ENCODE results near the gene AFF3. TPM values are rescaled to one million over a fixed set of nuclear protein-coding genes. Genes with fewer than 3 reads are reported as not detected.

AFF3 gene
- total RNA-seq, 1 experiment from 2014 or later, result 0.05 TPM

DNA sequence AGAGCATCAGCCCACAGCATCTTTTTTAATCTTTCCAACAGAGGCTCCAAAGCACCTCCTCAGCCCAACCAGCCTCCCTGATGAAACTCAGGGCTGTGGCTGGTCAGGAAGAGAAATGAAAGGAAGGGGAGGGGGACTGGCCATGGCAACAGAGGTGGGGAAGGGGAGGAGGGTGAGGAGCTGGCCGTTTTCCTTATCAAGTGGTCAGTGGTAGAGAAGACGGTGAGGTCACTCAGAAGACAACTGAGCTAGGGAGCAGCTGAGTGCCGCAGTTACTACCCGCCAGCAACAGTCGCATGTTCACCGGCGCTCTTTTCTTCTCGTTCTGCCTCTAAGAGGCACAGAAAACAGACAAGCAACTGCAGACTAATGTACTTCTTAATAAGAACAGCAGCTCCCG, 97.4 kb downstream of the AFF3 start:
- H3K27ac Mint-ChIP-seq (ENCODE audit: unreplicated experiment), result no peak overlapping the region
- DNase-seq, result no peak
- no peaks in the 10 kb centered on the region for H3K36me3 Mint-ChIP-seq (ENCODE audit: insufficient read depth, unreplicated experiment)
- no peaks in the 10 kb centered on the region for H3K9me3 Mint-ChIP-seq (ENCODE audit: unreplicated experiment)
- TF ChIP-seq, protein P1, sequence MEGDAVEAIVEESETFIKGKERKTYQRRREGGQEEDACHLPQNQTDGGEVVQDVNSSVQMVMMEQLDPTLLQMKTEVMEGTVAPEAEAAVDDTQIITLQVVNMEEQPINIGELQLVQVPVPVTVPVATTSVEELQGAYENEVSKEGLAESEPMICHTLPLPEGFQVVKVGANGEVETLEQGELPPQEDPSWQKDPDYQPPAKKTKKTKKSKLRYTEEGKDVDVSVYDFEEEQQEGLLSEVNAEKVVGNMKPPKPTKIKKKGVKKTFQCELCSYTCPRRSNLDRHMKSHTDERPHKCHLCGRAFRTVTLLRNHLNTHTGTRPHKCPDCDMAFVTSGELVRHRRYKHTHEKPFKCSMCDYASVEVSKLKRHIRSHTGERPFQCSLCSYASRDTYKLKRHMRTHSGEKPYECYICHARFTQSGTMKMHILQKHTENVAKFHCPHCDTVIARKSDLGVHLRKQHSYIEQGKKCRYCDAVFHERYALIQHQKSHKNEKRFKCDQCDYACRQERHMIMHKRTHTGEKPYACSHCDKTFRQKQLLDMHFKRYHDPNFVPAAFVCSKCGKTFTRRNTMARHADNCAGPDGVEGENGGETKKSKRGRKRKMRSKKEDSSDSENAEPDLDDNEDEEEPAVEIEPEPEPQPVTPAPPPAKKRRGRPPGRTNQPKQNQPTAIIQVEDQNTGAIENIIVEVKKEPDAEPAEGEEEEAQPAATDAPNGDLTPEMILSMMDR (IDR thresholded peaks at IDR 0.05; ENCODE audit: insufficient read depth in 1 of 2, low read depth in 1 of 2, low read length in 1 of 2, severe bottlenecking in 1 of 2, unreplicated experiment in 1 of 2), result no peak
- H3K4me3 Mint-ChIP-seq (ENCODE audit: unreplicated experiment), result no peak overlapping the region
- peaks cover 20% of the 10 kb centered on the region for H3K27me3 Mint-ChIP-seq (ENCODE audit: insufficient read depth, unreplicated experiment)
- BruUV-seq (replicated peaks), result no TSS peak
- H3K4me1 Mint-ChIP-seq (ENCODE audit: low read depth, unreplicated experiment), result no peaks in the 10 kb centered on the region
- POLR2A ChIA-PET, result no interaction called here
- CTCF ChIA-PET, result no interaction called here
- Histone ChIP-seq H3K4me3 (ENCODE audit: low read depth, low read length) (no peak overlapping the region), H3K4me1 (no peaks in the 10 kb centered on the region), H3K27me3 (replicated peaks; ENCODE audit: control insufficient read depth, insufficient read depth, low read length) (0 out of 2 replicates have a peak, but pooled peaks cover 1% of the 10 kb centered on the region), H3K9me3 (no peaks in the 10 kb centered on the region), H3K36me3 (ENCODE audit: control insufficient read depth, insufficient read depth, low read length) (no peaks in the 10 kb centered on the region)
- intact Hi-C loops (cut with micrococcal nuclease; ENCODE audit: unreplicated experiment), result no loop called here

DNA sequence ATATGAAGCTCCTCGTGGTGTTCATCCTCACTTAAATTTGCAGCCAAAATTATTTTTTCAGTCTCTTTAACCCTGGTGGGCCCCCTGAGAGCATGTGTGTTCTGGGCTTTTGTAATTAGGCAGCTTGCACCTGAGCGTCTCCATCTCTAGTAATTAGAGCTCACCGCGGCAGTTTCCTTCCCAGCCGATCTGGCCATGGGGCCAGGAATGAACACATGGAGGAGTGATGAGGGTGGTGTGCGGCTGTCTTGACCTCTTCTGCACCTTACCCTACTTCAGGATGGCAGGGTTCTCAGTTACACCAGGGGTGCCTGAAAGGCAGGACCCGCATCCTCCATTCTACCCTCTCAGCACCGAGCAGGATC, 98.5 kb downstream of the AFF3 start:
- H3K27me3 ChIP-seq (replicated peaks; ENCODE audit: control insufficient read depth, insufficient read depth, low read length), result 0 out of 2 replicates have a peak, but pooled peaks cover 1% of the 10 kb centered on the region

DNA sequence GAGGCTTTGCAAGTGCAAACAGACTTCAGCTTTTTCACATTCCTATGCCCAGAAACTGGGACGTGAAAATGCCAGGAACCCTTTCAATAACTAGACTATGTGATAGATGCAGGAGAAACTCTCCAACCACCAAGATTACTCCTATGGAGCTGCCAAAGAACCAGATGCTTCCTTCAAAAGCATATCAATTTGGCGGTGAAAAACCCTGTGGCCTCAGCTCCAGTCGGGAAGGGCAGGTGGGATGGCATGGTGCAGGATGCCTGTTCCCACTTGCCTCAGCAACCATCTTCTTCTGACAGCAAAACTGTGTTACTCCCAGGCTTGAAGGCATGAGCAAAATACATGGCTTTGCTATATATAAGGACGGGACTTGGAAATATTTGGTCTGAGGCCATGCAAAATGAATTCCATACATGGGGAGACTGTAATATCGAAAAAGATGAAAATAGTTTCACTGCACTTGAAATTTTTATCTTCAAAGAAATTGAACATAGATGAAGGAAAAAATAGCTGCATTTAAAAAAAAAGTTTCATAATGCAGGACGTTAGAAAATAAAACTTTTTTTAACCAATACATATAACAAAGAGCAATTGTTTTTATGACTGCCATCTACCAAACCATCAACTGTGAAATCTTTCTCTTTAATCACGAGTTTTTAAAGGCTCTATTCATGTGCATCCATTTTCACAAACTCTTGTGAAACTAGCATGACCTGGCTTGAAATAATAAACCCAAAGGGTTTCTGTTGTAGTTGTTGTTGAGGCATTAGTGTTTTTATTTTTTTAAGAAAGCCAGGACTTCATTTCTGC, 99.1 kb downstream of the AFF3 start:
- H3K4me3 Mint-ChIP-seq (ENCODE audit: unreplicated experiment), result no peak overlapping the region
- no peaks in the 10 kb centered on the region for H3K9me3 Mint-ChIP-seq (ENCODE audit: unreplicated experiment)
- DNase-seq, result no peak
- H3K27ac Mint-ChIP-seq (ENCODE audit: unreplicated experiment), result no peak overlapping the region
- Histone ChIP-seq H3K4me3 (ENCODE audit: low read depth, low read length) (no peak overlapping the region), H3K27me3 (replicated peaks; ENCODE audit: control insufficient read depth, insufficient read depth, low read length) (0 out of 2 replicates have a peak, but pooled peaks cover 1% of the 10 kb centered on the region), H3K36me3 (ENCODE audit: control insufficient read depth, insufficient read depth, low read length) (no peaks in the 10 kb centered on the region), H3K4me1 (no peaks in the 10 kb centered on the region), H3K9me3 (no peaks in the 10 kb centered on the region)
- ChIA-PET CTCF (no interaction called here), POLR2A (no interaction called here)
- TF ChIP-seq, protein P1 (IDR thresholded peaks at IDR 0.05; ENCODE audit: insufficient read depth in 1 of 2, low read depth in 1 of 2, low read length in 1 of 2, severe bottlenecking in 1 of 2, unreplicated experiment in 1 of 2), result no peak
- intact Hi-C loops (cut with micrococcal nuclease; ENCODE audit: unreplicated experiment), result no loop called here
- H3K36me3 Mint-ChIP-seq (ENCODE audit: insufficient read depth, unreplicated experiment), result no peaks in the 10 kb centered on the region
- peaks cover 18% of the 10 kb centered on the region for H3K27me3 Mint-ChIP-seq (ENCODE audit: insufficient read depth, unreplicated experiment)
- BruUV-seq (replicated peaks), result no TSS peak
- no peaks in the 10 kb centered on the region for H3K4me1 Mint-ChIP-seq (ENCODE audit: low read depth, unreplicated experiment)

More for the DNA sequence above, 98.5 kb downstream of the AFF3 start:
- Mint-ChIP-seq H3K9me3 (ENCODE audit: unreplicated experiment) (no peaks in the 10 kb centered on the region), H3K27me3 (ENCODE audit: insufficient read depth, unreplicated experiment) (peaks cover 20% of the 10 kb centered on the region), H3K4me3 (ENCODE audit: unreplicated experiment) (no peak overlapping the region), H3K4me1 (ENCODE audit: low read depth, unreplicated experiment) (no peaks in the 10 kb centered on the region), H3K36me3 (ENCODE audit: insufficient read depth, unreplicated experiment) (no peaks in the 10 kb centered on the region), H3K27ac (ENCODE audit: unreplicated experiment) (no peak overlapping the region)
- no TSS peak for BruUV-seq (replicated peaks)
- H3K4me1 ChIP-seq, result no peaks in the 10 kb centered on the region
- intact Hi-C loops (cut with micrococcal nuclease; ENCODE audit: unreplicated experiment), result no loop called here
- no peaks in the 10 kb centered on the region for H3K9me3 ChIP-seq
- DNase-seq, result no peak
- TF ChIP-seq, protein P1 (IDR thresholded peaks at IDR 0.05; ENCODE audit: insufficient read depth in 1 of 2, low read depth in 1 of 2, low read length in 1 of 2, severe bottlenecking in 1 of 2, unreplicated experiment in 1 of 2), result no peak
- H3K36me3 ChIP-seq (ENCODE audit: control insufficient read depth, insufficient read depth, low read length), result no peaks in the 10 kb centered on the region
- POLR2A ChIA-PET, result no interaction called here
- H3K4me3 ChIP-seq (ENCODE audit: low read depth, low read length), result no peak overlapping the region
- CTCF ChIA-PET, result no interaction called here
